Effector CD8-positive, alpha-beta T cell (primary cell): ENCODE results near the gene CDC5L.
A peak's percentile ranks its signal among the peaks of the same experiment; 100 is the strongest.

Source experiments
- DNase-seq: peaks from one replicate; lab custom pipeline; 2025; lab: John Stamatoyannopoulos, UW

The CDC5L gene

DNA sequence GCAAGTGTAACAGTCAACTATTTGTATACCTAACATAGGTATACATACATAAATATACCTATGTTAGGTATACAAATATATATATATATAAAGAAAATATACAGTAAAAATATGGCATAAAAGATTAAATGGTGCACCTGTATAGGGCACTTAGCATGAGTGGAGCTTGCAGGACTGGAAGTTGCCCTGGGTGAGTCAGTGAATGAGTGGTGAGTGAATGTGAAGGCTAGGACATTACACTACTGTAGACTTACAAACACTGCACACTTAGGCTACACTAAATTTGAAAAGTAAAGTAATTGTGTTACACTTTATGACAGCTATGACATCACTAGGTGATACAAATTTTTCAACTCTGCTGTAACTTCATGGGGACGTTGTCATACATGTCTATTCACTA, 65.6 kb downstream of the CDC5L start:
- DNase-seq: no peak

DNA sequence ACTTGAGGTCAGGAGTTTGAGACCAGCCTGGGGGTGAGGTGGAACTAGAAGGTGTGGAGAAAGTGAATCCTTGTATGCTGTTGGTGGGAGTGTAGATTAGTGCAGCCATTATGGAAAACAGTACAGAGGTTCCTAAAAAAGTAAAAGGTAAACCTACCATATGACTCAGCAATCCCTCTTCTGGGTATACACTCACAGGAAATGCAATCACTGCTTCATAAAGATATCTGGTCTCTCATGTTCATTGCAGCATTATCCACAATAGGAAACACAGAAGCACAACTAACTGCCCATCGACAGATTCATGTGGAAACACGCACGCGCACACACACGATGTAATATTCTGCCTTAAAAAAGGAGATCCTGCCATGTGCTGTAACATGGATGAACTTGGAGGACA, 66.7 kb downstream of the CDC5L start:
- DNase-seq: no peak

DNA sequence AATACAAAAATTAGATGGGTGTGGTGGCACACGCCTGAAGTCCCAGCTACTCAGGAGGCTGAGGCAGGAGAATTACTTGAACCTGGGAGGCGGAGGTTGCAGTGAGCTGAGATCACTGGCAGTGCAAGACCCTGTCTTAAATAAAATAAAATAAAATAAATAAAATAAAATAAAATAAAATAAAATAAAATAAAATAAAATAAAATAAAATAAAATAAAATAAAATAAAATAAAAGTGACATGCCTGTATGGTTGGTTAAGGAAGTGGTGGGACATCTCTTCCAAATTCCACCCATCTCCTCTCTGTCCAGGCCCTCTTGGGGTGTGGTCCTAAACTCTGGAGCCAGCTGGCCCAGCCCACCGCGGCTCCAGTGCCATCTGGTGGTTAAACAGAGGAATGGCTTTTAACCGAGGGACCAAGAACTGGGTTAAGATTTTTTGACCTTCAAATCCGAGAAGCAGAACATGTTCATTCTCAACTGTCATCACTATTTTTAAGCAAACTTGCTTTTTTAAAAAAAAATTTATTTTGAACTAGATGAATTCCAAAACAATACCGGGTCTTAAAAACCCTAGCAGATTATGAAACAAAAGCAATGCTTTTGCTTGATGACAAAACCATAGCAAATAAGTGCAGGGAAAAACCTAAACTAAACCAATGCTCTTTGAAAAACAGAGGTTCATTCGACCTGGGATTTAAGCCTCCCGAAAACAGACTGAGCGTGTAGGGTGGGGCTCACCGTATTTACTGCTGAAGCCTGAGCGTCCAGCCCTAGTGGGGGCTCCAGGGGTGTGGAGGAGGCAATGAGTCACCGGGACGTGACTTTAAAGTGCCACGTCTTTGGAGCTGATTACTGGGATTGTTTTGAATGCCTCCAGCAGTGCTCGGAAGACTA, 68.8 kb downstream of the CDC5L start:
- DNase-seq: peak; percentile 6

DNA sequence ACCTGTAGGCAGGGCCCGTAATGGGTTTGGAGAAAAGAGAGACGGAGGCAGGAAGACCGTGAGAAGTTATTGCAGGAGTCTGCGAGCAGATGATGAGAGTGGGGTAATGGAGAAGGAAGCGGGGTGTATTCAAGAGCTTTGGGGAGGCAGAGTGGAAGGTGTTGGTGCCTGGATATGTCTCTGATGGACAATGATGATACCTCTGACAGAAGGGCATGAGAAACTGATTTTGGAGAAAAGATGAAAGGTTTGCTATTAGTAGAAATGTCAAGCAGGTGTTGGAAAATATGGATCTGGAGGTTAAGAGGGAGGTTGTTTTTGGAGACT, 69.4 kb downstream of the CDC5L start:
- no peak for DNase-seq

DNA sequence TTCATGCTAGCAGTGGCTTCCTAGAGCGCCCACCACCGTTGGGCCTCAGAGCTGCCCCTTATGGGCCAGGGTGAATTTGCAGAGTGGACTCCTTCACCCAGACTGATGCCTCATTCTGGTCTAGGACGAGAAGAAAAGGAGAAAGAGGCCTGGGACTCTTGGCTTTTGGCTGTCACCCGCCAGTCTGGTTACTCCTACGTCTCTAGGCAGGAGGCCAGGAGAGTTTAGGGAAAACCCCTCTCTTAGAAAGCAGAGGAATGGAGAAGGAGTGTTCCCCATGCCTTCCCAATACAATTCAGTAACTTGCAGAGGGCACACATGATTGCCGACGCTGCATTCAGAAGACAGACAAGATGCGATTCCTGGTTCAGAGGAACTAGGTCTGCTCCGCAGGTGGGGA, 70.1 kb downstream of the CDC5L start:
- DNase-seq: no peak

DNA sequence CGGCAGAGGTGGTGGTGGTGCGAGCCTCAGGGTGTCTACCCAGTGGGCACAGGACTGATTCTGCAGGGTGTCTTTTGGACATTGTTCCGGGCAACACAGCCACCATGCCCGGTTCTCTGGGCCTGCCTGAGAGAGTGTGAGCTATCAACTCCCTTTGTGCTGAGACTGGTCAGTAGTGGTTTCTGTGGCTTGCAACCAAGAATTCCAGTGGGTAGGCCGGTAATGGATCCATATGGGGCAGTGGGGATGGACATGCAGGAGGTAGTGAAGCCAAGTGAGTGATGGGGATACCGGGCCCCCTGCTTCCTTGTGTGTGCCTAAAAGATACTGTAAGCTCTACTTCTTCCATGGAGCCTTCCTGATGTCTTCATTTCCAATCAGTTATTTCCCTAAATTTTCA, 71.0 kb downstream of the CDC5L start:
- DNase-seq: no peak

DNA sequence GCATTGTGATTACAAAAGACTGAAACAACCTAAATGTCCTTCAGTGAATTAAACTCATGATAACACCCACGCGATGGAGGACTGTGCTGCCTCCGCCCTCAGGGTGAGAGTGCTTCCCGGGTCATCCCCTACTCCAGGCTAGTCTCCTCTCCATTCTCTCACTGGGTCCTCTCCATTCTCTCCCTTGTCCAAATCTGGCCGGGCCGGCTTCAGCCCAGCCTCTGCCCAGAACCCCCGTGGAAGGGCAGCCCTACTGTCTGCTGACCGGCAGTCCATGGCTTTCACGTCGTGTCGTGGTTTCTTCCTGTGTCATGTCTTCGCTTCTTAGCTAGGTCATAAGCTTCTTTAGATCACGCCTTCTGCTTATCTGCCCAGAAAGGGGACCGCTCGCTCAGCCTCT, 74.8 kb downstream of the CDC5L start:
- no peak for DNase-seq

DNA sequence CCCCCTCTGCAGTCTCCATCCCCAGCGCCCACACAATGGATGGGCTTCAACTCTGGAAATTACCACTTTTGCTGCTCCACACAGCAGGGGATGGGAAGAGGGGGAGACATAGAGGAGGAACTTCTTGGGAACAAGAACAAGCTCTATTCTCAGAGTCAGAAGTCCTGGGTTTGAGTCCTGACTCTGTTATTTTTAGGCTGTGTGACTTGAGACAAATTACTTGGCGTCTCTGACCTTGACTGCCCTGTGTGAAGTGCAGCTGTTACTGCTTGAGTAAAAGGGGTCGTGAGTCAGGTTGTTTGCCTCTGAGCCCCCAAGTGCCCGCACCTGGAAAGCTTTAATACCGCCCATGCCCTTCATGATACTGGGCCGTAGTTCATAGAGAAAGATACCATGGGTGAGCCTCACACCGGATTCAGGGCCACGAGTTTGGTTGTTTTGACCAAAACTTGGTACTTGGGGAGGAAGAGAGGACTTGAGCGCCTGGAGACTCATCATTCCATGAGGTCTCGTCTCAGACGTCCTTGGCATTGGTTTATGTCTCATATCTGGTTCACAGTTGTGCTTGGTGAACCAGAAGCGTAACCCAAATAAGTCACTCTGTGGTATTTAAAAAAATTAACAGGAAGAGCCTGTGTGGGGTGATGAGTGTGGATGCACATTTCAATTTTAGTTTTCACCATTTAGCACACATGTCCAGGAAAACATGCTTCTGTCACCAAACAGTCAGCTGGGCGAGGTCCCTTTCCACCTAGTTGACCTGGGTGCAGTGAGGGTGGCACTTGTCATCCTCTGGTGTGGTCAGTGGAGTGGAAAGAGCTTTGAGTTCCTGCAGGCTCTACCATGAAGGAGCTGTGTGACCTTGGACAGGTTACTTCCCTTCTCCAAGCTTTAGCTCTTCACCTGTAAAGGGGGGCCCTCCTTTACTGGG, 75.6 kb downstream of the CDC5L start:
- DNase-seq: no peak

DNA sequence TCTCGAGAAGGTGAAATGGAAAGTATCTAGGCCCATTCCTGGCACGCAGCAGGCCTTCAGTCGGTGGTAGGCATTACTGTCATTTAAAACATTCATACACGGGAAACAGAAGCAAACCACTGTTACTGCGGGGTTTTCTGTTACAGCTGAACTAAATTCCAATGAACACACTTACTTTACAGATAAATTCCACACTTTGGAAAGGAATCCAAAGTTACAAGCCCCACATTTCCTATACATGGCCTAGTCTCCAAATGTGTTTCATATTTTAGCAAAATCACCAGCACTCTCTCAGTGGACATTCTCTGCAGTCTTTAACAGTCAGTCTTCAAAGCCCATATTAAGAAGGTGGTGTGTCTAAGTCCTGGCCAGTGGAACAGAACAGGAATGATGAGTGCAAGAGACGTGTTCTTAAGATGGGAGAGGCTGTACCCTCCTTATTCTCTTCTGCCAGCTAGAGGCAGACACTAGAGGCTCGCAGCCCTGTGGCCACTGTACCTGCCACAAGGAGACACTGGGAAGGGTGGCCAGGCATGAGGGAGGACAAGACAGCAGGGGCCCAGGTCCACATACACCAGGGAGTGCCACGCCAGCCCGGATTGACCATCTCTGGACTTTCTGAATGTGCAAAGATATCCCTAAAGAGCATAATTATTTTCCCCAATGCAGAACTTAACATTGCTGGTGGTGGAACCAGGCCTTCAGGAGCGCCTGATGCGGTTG, 76.4 kb downstream of the CDC5L start:
- no peak for DNase-seq

DNA sequence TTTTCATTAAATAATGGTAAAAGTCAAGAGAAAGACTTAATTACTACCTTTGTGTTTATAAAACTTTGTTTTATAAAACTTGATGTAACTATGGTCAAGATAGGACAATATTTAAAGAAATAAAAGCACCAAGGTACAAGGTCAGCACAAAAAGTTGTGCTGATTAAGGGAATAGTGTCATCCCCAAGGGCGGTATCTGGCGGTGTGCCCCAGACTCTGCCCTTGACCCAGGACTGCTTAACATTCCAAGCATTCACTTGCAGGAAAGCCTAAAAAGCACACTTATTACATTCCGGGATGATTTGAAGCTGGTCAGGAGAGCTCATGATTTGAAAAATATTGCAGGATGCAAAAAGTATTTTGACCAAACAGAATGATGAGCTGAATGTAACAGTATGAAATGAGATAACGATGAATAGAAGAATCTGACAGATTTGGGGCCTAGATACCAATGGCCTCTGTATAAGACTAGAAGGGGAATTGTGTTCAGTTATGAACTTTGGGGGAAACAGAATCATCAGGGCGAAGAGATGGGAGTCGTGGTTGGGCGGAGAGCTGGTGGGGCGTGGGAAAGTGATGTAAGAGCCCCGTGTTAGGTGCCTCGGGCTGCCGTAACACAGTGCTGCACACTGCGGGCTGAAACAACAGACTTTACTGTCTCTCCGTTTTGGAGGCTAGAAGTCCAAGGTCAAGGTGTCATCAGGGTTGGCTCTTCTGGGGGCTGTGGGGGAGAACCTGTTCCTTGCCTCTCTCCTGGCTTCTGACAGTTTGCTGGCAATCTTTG, 77.2 kb downstream of the CDC5L start:
- DNase-seq: no peak

DNA sequence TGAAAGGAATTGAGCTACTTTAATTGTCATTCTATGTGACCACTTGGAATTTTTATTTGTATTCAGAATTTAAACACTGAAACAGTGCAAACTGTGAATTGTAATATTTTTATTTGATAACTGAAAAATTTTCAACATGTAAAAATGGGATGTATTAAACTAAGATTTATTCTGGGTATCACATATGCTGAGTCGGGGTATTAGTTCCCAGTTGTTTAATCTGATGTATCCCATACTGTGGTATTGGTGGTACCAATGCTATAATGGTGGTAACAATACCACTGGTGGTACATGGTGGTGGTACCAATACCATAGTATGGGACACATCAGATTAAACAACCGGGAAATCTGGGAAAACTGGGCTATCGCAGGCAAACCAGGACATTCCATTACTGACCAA, 79.4 kb downstream of the CDC5L start:
- DNase-seq: no peak

DNA sequence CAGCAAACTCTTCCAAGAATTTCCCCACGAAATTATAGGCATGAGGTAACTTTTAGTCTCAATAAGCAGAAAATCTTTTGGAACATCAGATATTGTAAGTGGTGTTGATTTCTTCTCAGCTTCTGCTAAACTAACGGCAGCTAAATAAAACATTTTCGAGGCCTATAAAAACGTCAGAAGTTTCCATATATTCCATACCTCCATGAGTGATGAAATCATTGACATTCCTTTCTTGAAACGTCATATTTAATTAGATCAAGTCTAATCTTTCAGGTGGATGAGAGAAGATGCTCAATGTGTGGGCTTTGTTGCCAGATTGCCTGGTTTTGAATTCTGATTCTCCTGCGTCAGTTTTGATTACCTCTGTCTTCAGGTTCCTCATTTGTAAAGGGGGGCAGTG, 81.3 kb downstream of the CDC5L start:
- no peak for DNase-seq

DNA sequence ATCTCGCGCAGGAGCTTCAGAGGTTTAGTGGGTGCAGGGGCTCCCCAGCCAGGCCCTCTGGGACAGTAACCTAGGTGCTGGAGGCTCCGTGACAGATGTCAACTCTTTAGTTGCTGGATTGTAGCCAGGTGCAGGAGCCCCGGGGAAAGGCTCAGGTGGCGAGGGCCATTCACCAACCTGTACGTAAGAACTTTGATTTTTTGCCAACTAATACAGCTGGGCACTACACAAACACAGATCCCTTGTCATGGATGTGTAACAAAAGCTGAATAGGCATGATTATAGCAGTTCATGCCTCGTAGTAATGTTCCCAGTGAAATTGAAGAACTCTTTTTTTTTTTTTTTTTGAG, 82.6 kb downstream of the CDC5L start:
- DNase-seq: no peak

DNA sequence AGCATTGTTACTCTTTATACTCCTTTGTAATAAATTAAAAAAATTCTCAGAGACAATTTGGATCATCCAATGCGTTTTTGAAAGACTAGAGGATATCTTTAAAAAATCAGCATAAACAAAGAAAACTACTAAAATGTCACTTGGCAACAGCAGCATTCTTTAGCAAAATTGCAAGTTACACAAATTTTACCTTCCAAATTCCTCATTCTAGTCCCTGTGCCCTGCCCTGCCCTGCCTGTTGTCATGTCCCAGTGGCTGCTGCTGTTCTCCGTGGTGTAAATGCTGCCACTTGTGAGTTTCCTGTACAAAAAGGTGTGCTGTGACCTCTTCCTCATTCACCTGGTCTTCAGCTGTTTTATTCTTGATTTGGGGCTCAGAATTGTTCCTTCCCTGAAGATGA, 83.2 kb downstream of the CDC5L start:
- no peak for DNase-seq

DNA sequence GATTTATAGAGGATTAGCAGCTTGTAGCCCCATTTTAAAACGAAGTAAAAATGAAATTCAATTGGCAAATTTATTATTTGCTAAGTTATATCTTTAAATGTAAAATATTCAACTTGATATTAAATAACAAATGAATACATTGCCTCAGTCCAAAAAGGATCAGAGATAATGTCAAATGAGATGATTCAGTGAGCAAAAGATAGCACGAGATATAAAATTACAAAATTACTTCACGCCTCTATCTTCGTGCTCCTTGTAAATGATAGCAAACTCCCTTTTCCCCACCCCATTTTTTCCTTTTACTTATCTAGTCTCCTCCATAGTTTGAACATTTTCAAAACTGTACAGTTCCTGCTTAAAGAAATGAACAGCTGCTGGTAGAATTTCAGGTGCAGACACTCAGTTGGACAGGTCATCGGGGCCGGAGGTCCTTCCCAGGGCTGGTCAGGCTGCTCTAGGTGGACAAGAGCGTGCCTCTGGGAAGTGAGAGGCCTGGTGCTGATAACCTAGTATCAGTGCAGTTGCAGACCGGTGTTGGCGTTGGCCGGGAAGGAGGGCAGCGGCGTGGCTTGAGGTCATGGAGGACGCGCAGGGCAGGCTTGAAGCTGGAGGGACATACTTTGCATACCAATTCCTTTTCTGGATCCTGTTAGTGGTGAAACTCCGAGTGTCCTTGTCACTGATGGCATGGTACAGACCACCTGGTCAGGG, 83.9 kb downstream of the CDC5L start:
- DNase-seq: no peak

DNA sequence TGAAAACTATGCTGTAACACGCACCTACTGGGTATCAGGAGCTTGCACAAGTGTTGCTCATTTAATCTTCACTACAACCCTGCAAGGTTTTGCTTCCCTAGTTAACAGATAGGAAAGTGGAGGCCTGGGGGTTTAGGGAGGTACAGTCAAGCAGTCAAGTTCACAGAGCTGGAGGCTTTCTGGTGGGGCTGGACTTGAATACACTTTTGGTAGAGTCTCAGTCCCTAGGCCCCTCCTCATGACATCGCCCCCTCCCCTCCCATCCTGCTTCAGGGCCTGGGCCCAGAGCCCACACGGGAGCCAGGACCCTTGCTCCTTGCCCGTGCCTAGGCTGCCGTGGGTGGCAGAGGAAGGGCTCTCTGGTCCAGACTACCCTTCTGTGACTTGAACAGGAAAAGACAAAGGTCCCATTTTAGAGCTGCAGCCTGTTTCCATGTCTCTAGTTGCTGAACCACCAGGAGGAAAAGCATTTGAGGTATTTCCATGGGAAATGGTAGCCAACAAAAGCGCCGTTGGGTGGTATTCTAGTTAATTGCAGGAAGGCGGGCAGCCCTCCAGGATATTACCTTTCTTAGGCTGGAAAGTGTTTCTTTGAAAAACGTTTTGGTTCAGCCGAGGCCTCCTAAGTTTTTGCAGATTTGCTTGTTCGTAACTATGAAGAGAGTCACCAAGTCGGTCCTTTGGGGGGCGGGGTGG, 84.9 kb downstream of the CDC5L start:
- DNase-seq: no peak

DNA sequence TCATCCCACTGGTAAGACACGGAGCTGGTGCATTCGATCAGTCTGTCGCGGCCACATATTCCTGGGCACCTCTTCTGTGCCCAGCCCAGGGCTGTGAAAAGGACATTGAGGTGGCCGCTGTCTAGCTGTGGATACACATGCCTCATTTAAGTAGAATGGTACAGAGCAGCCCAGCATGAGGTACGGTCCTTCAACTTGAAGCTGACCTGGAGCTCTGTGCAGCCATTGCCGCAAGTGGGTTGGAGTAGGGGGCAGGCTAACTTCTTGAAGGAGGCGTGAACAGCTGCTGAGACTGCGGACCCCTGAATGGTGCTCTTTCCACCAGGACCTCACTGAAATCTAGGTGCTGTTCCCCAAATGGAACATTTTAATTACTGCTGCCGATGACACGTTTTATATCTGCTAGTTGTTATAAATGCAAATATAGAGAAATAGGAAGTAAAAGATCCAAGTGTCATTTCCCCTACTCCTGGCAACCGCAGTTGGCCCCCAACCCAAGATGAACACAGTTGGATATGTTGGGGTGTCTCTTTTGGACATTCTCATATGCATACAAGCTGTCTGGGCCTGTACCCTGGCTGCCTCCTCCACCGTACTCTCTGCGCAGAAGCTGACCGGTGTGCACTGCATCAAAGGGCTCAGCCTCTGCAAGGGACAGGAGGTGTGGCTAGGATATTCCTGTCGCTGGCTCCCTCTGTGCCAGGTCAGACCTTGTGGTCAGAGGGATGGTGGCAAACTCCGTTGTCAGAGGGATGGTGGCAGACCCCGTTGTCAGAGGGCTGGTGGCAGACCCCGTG, 86.1 kb downstream of the CDC5L start:
- no peak for DNase-seq

DNA sequence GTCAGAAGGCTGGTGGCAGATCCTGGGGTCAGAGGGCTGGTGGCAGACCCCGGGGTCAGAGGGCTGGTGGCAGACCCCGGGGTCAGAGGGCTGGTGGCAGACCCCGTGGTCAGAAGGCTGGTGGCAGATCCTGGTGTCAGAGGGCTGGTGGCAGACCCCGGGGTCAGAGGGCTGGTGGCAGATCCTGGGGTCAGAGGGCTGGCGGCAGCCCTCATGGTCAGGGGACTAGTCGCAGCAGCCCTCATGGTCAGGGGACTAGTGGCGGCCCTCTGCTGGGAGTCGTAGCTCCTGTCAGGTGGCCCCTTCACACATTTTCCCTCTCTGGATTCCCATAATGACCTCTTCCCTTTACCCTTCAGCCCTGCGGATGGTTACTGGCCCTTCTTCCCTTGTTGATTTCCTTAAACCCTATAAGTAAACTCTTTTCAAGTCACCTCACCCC, 86.7 kb downstream of the CDC5L start:
- DNase-seq: no peak

DNA sequence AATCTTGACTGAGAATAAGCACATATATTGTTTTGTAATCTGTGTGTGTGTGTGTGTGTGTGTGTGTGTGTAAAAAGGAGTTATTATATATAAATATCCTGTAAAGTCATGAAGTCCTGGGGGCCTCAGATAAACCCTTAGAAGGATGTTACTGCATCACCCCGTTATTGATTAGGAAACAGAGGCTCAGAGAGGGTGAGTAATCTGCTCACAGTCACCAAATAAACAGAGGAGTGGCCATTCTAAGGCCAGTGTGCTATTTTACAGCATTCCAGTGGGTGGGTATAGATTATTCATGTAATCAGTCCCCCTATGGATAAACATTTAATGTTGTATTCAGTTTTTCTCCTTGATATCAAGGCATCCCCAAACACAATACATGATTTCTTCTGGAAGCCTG, 87.1 kb downstream of the CDC5L start:
- no peak for DNase-seq

DNA sequence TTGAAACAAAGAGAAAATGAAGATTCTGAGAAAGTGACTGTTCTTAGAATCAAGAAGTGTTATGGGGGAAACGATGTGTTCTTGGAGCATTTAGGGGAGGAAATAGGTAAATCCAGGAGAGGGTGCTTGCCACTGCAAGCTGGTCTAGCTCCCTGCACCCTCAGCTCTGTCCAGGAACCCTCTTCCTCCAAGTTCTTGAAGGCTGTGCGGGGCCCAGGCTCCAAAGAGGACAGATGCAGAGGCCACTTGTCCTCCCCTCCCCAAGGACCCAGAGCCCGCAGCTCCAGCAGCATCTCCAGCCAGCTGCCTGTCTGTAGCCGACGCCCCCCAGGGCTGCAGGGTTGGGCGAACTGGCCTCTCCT, 87.9 kb downstream of the CDC5L start:
- DNase-seq: no peak
